Mesenchymal stem cell (in vitro differentiated cells and primary cell): ENCODE results near the gene PSG1.
"Not testable (repeated sequence)": the region's sequence is repeated elsewhere in the genome, so short reads cannot be mapped to it uniquely, and the experiment has no call there.

ENCODE experiments used
- DNase-seq: peaks from one replicate; pipeline ENCODE4 v3.0.0-alpha.2; 2013
- H2AFZ ChIP-seq: one replicate; pipeline ENCODE4 v1.6.1; 2013; ENCODE audit warnings: low read depth, mild to moderate bottlenecking, control low read depth, inconsistent platforms, low read length, moderate library complexity
- H2AK5ac ChIP-seq: 2 replicates; pipeline ENCODE4 v1.6.1; 2013; ENCODE audit warnings: low read length, moderate library complexity, mild to moderate bottlenecking, inconsistent platforms; ENCODE audit not compliant: severe bottlenecking
- H2BK120ac ChIP-seq: one replicate; pipeline ENCODE4 v1.6.1; 2013; ENCODE audit warnings: low read depth, mild to moderate bottlenecking, inconsistent platforms, low read length, moderate library complexity
- H2BK12ac ChIP-seq, 2 experiments: one replicate each; pipeline ENCODE4 v1.6.1; 2013; ENCODE audit warnings: inconsistent platforms in 2 of 2, low read length in 2 of 2, mild to moderate bottlenecking in 2 of 2, moderate library complexity in 2 of 2, control low read depth in 1 of 2
- H2BK15ac ChIP-seq: one replicate; pipeline ENCODE4 v1.6.1; 2013; ENCODE audit warnings: mild to moderate bottlenecking, low read depth, inconsistent platforms; ENCODE audit not compliant: poor library complexity, severe bottlenecking
- H2BK5ac ChIP-seq: 2 replicates; pipeline ENCODE4 v1.6.1; 2013; ENCODE audit warnings: low read depth, mild to moderate bottlenecking, low read length, control low read depth, inconsistent platforms; ENCODE audit not compliant: poor library complexity, severe bottlenecking
- H3K14ac ChIP-seq, 2 experiments: one replicate each; pipeline ENCODE4 v1.6.1; 2013; ENCODE audit warnings: inconsistent platforms in 2 of 2, low read length in 2 of 2, control low read depth in 1 of 2, mild to moderate bottlenecking in 1 of 2, moderate library complexity in 1 of 2
- H3K18ac ChIP-seq, 2 experiments: one replicate each; pipeline ENCODE4 v1.6.1; 2013; ENCODE audit warnings: inconsistent platforms in 2 of 2, low read length in 2 of 2, control low read depth in 1 of 2, low read depth in 1 of 2, mild to moderate bottlenecking in 1 of 2
- H3K23ac ChIP-seq, 2 experiments: one replicate each; pipeline ENCODE4 v1.6.1; 2013; ENCODE audit warnings: inconsistent platforms in 2 of 2, low read length in 2 of 2, mild to moderate bottlenecking in 2 of 2, moderate library complexity in 2 of 2, control low read depth in 1 of 2
- H3K27ac ChIP-seq: 2 replicates; pipeline ENCODE4 v1.5.1; 2013; ENCODE audit warnings: mild to moderate bottlenecking, moderate library complexity, low read length, control low read depth, inconsistent platforms; ENCODE audit not compliant: poor library complexity, severe bottlenecking
- H3K27me3 ChIP-seq, 2 experiments: 2 replicates each; pipeline versions ENCODE4 v1.6.1 to v1.7.0; 2013; ENCODE audit warnings: low read length in 2 of 2, mild to moderate bottlenecking in 2 of 2, moderate library complexity in 2 of 2, control low read depth in 1 of 2, inconsistent platforms in 1 of 2; ENCODE audit not compliant: control insufficient read depth in 1 of 2, insufficient read depth in 1 of 2
- H3K36me3 ChIP-seq, 2 experiments: 2 replicates each; pipeline versions ENCODE4 v1.6.1 to v1.7.0; 2013; ENCODE audit warnings: low read length in 2 of 2, control low read depth in 1 of 2, inconsistent platforms in 1 of 2, low read depth in 1 of 2, mild to moderate bottlenecking in 1 of 2; ENCODE audit not compliant: insufficient read depth in 2 of 2, control insufficient read depth in 1 of 2
- H3K4ac ChIP-seq, 2 experiments: one replicate each; pipeline ENCODE4 v1.6.1; 2013; ENCODE audit warnings: inconsistent platforms in 2 of 2, low read length in 2 of 2, mild to moderate bottlenecking in 2 of 2, moderate library complexity in 2 of 2, control low read depth in 1 of 2, low read depth in 1 of 2
- H3K4me1 ChIP-seq: 2 replicates; pipeline ENCODE4 v1.6.1; 2013; ENCODE audit warnings: low read depth, low read length, control low read depth; ENCODE audit not compliant: control insufficient read depth, insufficient read depth
- H3K4me2 ChIP-seq: 2 replicates; pipeline ENCODE4 v1.6.1; 2013; ENCODE audit warnings: low read length, mild to moderate bottlenecking, inconsistent platforms; ENCODE audit not compliant: poor library complexity, severe bottlenecking
- H3K4me3 ChIP-seq, 2 experiments: 2 replicates each; pipeline versions ENCODE4 v1.5.1 to v1.7.0; 2013; ENCODE audit warnings: low read length in 2 of 2, mild to moderate bottlenecking in 2 of 2, control low read depth in 1 of 2, low read depth in 1 of 2; ENCODE audit not compliant: insufficient read depth in 1 of 2
- H3K79me1 ChIP-seq: replicated peaks from 2 replicates; pipeline ENCODE4 v1.6.1; 2013; ENCODE audit warnings: mild to moderate bottlenecking, control low read depth, low read length, inconsistent platforms; ENCODE audit not compliant: poor library complexity, severe bottlenecking
- H3K9ac ChIP-seq: 2 replicates; pipeline ENCODE4 v1.7.0; 2013; ENCODE audit warnings: mild to moderate bottlenecking, low read length, moderate library complexity
- H3K9me3 ChIP-seq: 2 replicates; pipeline ENCODE4 v1.7.0; 2013; ENCODE audit warnings: mild to moderate bottlenecking, low read length; ENCODE audit not compliant: control insufficient read depth
- H4K8ac ChIP-seq: one replicate; pipeline ENCODE4 v1.6.1; 2013; ENCODE audit warnings: inconsistent platforms, mild to moderate bottlenecking, low read length, moderate library complexity
- H4K91ac ChIP-seq: one replicate; pipeline ENCODE4 v1.6.1; 2013; ENCODE audit warnings: mild to moderate bottlenecking, low read length, inconsistent platforms
- WGBS: methylation state at CpG from one replicate; pipeline ENCODE4 v1.1.7; 2013; ENCODE audit warnings: mixed read lengths; 5-methylcytosine and 5-hydroxymethylcytosine counted together

Gene PSG1

DNA sequence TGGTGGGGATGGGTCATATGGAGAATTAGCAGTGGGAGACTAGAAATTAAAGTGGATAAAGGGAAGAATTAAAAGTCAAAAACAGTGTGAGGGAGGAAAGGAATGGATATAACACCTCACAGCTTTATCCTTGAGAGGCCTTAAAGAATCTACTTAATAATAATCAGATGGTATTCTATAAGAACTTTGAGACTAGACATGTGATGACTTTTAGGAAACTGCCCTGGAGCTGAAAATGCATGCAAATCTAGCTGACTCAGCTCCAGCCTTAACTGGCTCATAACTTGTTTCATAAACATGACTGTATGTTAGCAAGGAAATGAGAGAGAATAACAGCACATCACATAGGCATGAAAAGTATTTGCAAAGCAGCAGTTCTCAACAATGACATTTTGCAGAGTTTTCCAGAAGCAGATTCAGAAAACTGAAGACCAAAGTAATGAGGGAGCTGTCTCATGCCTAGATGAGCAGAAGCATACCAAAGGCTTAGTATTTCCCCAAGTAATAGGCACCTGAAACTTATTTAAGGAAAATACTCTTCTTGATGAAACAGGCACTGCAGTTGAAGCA, 8.4 kb upstream of the PSG1 start:
- not testable (repeated sequence) for H3K4ac ChIP-seq, DNase-seq, H4K91ac ChIP-seq, H2BK5ac ChIP-seq, H3K4me1 ChIP-seq, H3K4me3 ChIP-seq, H3K23ac ChIP-seq, H3K9me3 ChIP-seq, H2BK15ac ChIP-seq, H2AK5ac ChIP-seq, H3K14ac ChIP-seq, H3K4me2 ChIP-seq, H3K18ac ChIP-seq, H4K8ac ChIP-seq, H2BK120ac ChIP-seq, H2BK12ac ChIP-seq, H3K27ac ChIP-seq, H3K79me1 ChIP-seq, H3K27me3 ChIP-seq, H2AFZ ChIP-seq, H3K36me3 ChIP-seq
- peak overlapping the region; percentile 55 for H3K9ac ChIP-seq

DNA sequence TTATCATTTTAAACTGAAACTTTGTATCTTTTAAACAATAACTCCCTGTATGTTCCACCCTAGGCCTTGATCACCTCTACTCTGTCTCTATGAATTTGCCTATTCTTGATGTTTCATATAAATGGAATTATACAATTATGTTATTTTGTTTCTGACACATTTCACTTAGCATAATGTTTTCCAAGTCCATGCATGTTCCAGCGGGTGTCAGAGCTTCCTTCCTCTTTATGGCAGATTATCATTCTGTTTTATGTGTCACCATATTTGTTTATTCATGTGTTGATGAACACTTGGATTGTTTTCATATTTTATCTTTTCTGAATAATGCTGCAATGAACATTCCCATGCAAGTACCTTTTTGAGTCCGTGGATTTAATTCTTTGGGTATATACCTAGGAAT, 3.2 kb upstream of the PSG1 start:
- not testable (repeated sequence) for H3K79me1 ChIP-seq, H3K4me3 ChIP-seq, H4K8ac ChIP-seq, H2BK120ac ChIP-seq, H3K4me2 ChIP-seq, H2BK5ac ChIP-seq, H4K91ac ChIP-seq, H2AFZ ChIP-seq, H3K27me3 ChIP-seq, H3K36me3 ChIP-seq, H2AK5ac ChIP-seq, H3K18ac ChIP-seq, H3K14ac ChIP-seq, DNase-seq, H3K4me1 ChIP-seq, H3K27ac ChIP-seq, H3K23ac ChIP-seq, H3K9ac ChIP-seq, H2BK15ac ChIP-seq, H2BK12ac ChIP-seq, H3K9me3 ChIP-seq, H3K4ac ChIP-seq
- WGBS = no CpG with 5 or more reads among the region's 2 CpGs

DNA sequence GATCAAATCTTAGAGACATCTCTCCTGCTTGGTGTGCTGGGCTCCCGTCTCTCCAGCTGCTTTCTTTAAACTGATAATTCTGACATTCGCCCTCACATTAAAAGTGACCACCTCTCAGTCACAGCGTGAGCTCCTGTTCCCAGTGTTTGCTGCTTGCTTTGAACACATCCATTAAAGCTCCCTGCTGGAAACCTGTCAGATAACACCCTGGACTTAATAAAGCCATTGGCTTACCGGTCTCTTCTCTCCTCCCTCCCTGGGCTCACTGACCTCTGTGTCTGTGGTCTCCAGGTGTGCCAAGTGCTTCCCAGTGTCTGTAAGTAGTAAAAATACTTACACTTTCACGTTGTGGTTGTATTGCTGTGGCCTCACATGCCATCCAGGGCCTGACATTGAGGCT, 2.5 kb upstream of the PSG1 start:
- H3K79me1 ChIP-seq, H2BK15ac ChIP-seq, H3K9ac ChIP-seq, H3K4ac ChIP-seq, H4K8ac ChIP-seq, H2AFZ ChIP-seq, H3K9me3 ChIP-seq, H2BK120ac ChIP-seq, H2BK5ac ChIP-seq, H3K14ac ChIP-seq, H3K18ac ChIP-seq, H3K36me3 ChIP-seq, H3K4me1 ChIP-seq, DNase-seq, H4K91ac ChIP-seq, H2AK5ac ChIP-seq, H3K4me2 ChIP-seq, H3K27me3 ChIP-seq, H3K4me3 ChIP-seq, H3K23ac ChIP-seq, H2BK12ac ChIP-seq, H3K27ac ChIP-seq: not testable (repeated sequence)
- WGBS = 44% methylated on average over 5 of the region's 5 CpGs

DNA sequence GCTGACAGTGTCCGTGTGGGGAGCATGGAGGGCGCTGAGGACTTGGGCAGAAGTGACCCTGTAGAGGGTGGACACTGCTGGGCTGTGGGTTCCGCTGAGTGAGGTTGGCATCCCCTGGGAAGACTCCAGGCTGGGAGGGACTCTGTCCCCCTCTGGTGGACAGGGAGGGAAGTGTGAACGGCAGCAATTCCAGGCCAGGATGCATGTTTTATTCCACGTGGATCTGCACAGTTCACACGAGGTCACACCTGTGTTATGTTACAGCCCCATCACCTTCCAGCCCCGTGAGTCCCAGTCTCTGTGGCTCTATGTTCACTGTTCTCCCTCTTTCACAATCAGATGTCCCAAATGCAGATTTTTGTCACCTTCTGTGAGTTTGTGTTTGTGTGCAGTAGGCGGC, 1.8 kb upstream of the PSG1 start:
- not testable (repeated sequence) for H3K9ac ChIP-seq, H3K79me1 ChIP-seq, H3K18ac ChIP-seq, H2BK12ac ChIP-seq, H2BK5ac ChIP-seq, H3K14ac ChIP-seq, H3K4me3 ChIP-seq, H2BK120ac ChIP-seq, H3K4ac ChIP-seq, H3K4me1 ChIP-seq, H2AFZ ChIP-seq, H4K8ac ChIP-seq, H3K27me3 ChIP-seq, H3K4me2 ChIP-seq, H4K91ac ChIP-seq, H3K23ac ChIP-seq, DNase-seq, H3K9me3 ChIP-seq, H2AK5ac ChIP-seq, H3K27ac ChIP-seq, H2BK15ac ChIP-seq, H3K36me3 ChIP-seq
- 93% methylated on average over 6 of the region's 8 CpGs for WGBS
